ENCODE measurements around the gene CLDN15.

DNA sequence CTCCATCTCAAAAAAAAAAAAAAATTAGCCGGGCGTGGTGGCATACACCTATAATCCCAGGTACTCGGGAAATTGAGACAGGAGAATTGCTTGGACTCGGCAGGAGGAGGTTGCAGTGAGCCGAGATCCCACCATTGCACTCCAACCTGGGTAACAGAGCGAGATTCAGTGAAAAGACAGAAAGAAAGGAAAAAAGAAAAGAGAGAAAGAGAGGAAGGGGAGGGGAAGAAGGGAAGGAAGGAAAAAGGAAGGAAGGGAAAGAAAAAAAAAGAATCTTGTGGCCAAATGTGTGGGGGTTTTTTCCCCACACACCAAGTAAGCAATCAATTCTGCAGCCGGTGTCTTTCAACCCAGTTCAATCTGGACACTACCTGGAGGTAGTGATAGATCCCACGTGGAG, 48.5 kb downstream of the CLDN15 start:
- TF ChIP-seq EZH2 (IDR thresholded peaks at IDR 0.05) (no peak), FOXP2 (optimal IDR thresholded peaks at IDR 0.05; ENCODE audit: control extremely low read depth, extremely low read length, insufficient read depth) (no peak), POLR2AphosphoS5 (IDR thresholded peaks at IDR 0.05; ENCODE audit: borderline replicate concordance, low read depth, low read length) (no peak)

Measured in SK-N-MC (cell line).